Measurements from ENCODE around the gene SCN8A.

The SCN8A gene

DNA sequence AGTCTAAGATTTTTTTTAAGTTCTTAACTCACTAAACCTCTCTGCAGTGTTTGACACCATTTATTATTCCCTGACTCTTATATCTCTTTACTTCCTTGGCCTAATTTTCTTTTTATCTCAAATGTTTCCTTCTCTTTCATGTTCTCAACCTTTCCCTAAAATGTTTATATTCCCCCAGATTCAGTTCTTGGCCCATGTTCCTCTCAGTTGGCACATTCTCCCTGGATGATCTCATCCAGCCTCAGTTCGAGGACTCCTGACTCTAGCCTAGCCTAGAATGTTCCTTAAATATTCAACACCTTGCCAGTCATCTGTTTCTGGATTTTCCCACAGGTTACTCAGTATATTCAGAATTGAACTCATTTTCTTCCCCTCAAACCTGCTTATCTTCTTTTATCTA is 81.3 kb downstream of the SCN8A start:
- no peak for FAIRE-seq

DNA sequence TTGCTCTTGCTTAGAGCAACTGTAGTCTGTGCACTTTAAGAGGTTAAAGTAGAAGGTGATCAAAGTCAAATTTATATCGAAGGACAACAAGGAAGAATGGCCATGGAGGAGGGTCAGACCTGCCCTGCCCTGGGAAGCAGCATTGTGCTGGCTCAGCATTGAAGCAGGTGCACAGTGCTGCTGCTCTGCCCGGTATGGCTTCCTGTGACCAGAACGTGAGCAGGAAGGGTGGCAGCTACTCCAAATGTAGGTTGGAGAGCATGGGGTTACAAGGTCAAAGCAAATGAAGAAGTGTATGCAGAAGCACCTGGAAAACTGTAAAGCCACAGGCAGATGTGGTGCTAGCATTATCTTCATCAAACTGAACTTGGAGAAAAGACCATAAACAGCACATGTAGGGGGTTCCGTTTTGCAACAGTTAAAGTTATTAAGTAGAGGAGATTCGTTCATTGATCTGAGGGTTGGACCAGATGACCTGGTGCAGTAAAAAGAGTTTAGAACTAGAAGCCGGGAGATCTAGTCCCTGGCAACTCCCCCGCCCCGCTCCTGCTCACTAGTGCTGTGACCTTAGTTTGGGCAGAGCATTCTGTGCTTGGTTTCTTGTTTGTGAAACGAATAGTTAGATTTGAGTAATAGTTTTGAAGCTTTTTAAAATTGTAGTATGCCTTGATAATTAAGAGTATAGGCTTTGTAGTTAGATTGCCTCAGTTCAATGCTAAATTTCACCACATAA is 84.2 kb downstream of the SCN8A start:
- no peak for FAIRE-seq

DNA sequence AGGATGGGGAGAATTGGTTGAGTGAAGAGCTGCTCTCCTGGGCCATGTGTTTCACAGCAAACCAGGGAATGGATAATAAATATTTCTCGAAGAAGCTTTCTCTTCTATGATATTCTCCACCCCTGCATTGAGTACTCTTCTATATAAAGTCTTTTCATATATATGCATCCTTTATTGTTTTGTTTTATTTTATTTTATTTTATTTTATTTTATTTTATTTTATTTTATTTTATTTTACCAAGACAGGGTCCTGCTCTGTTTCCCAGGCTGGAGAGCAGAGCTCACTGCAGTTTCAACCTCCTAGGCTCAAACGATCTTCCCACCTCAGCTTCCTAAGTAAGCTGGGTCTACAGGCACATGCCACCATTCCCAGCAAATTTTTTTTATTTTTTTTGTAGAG is 85.8 kb downstream of the SCN8A start:
- no peak for FAIRE-seq

DNA sequence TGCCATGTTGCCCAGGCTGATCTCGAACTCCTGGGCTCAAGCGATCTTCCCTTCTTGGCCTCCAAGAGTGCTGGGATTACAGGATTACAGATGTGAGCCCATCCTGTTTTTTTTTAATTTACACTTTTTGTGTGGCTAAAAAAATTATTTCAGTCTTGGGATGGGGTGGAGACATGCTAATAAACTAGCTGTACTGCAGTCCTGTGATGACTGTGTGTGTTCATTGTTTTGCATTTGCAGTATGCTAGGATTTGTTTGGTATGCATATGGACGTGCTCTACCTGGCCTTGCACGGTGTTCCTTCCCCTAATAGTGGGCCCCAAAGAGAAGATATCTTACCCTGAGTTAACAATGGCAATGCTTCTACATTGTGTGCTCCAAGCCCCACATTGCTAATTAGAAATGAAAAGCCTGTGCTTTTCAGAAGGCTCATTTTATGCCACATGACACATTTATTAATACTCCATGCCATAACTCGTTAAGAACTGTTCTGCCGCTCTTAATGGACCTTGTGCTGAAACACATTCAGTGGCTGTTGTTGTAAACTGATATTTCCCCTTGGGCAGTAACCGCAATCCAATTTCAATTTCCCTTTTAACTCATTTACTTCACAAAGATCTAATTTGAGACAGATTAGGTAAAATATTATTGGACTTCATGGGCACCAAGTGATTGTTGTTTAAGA is 86.4 kb downstream of the SCN8A start:
- FAIRE-seq, result no peak

DNA sequence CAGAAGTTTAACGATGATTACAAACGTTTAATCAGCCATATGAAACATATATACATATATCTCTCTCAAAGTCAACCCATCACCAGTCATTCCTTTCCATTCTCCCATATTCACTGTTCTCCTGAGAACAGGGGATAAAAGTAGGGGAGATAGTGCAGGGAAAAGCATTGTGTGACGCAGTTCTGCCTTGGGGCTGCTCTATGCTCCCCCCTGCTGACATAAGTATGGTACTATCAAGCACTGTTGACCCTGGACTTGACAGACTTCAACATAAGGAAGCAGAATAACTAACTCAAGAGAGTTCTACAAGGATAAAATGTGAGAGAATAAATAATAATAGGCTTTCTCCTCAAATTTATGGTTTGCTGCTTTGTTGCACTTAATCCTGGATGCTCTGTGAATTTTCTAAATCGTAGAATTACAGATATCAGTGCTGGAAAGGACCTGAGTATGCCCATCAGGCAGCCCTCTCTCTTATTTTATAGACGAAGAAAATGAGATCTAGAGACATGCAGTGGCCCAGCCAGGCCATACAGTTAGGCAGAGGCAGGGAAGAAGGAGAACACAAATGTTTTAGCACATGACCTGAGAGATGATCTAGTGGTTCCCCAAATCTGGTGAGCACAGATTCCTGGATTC is 87.2 kb downstream of the SCN8A start:
- FAIRE-seq, result no peak

DNA sequence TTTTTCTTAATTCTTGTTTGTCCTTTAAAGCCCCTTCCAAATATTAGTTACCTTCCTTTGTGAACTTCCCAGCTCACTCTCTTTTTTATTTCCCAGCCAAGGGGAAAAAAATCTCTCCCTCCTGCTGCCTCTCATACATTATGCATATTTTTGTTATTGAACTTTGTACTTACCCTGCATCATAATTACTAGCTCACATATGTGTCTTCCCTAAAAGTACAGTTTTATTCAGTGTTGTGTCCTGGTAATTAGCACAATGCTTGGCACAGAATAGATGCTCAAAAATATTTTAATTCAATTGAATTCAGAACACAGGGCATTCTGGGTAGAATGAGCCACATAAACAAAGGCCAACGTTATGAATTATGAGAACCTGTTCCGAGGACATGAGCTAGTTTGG is 91.9 kb downstream of the SCN8A start:
- FAIRE-seq, result no peak

DNA sequence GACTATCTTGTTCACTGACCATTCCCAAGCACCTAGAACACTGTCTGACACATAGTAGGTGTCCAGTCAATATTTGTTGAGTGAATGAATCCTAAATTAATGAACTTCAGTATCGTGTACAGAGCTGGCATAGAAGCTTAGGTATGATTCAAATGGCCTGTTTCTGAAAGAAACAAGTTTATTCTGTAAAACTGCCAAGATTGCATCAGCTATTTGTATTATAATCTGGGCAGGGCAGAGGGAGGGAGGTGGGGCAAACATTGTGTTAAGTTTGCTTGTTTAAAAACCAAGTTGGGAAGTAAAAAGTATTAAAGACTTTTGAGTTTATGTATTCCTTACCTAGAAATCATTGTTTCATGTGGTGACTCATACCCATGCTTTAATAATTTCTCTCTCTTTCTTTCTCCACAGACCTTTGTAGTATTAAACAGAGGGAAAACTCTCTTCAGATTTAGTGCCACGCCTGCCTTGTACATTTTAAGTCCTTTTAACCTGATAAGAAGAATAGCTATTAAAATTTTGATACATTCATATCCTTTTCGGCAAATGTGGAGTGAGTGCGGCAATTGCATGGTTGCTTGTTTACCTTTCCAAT is 92.8 kb downstream of the SCN8A start:
- no peak for FAIRE-seq

DNA sequence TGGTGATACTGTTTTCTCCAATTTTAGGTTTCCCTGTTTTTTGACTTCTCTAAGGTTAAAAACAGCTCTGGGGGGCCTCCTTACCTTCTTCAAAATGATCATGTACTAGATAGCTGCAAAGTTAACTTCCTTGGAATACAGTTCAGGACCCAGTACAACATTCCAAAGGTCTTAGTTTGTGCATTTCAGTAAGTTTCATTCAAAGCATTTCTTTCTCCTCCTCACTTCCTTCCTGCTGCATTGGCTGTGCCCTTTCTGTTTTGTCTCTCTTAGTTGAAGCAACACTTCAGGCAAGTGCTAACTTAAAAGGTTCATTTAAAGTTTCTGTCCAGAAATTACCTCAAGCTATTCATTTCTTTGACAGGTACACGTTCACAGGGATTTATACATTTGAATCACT is 95.7 kb downstream of the SCN8A start:
- no peak for FAIRE-seq

DNA sequence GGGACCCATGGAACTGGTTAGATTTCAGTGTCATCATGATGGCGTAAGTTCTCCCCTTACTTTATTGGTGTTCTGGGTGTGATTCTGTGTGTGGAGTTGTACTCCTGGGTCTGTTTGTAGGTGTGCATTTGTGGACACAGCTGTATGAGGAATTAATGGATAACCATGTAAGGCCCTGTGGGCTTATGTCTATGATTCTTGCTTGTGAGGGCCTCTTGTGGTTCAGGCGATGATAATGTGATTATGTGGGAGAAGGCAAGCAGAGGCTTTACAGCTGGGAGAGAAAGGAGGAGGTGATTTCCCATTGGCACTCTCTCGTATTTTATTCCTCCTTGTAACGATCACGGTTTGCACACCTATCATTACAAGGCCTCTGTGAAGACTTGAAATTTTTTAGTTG is 96.1 kb downstream of the SCN8A start:
- no peak for FAIRE-seq

DNA sequence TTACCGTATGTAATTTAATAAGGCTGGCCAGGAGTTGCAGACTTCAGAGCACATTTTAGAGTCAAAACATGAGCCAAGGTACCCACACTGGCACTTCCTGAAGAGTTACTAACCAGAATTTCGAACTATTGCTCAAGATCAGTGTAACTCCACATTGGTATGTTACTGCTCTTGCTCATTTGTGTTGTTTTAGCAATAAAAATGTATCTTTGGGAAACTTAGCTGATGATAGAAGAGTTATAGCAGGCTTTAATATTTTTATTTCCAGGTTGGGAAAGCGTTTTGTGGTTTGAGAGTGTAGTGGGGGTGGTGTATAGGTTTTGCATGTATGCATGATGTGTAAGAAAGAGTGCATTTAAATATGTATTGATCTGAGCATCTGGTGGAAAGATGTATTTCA is 96.6 kb downstream of the SCN8A start:
- FAIRE-seq, result no peak

DNA sequence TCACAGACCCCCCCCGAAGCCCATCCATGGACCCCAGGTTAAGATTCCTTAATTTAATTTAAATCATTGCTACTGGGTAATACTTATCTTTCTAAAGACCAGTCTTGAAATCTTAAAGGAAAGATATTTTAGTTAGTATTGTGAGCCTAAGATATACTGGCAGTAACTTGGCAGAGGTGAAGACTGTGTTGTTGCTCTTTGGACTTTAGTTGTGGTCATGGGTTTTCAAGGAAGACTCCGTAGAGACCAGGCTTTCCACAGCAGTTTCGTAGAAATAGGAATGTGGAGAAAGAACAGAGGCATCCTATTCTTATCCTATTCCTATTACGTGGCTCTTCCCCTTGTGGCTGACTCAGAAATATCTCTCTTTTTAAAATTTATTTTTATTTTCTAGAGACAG is 99.0 kb downstream of the SCN8A start:
- FAIRE-seq, result no peak

DNA sequence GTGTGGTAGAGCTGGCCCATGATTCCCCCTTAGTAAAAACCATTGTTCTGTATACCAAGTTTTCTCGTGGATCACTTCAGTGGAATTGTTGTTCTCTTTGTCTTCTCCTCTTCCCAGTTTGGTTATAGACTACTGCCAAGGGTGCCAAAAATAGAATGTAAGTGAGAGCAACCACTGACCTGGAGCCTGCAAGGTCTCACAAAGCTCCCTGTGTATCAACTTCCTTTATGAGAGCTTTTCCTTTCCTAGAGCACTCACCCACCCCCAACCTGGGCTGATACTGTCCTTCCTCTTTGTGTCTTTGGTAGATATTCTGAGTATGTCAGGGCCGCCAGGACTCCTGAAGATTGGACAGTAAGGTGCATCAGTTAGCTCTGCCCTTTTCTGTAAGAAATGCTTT is 101.0 kb downstream of the SCN8A start:
- no peak for FAIRE-seq

DNA sequence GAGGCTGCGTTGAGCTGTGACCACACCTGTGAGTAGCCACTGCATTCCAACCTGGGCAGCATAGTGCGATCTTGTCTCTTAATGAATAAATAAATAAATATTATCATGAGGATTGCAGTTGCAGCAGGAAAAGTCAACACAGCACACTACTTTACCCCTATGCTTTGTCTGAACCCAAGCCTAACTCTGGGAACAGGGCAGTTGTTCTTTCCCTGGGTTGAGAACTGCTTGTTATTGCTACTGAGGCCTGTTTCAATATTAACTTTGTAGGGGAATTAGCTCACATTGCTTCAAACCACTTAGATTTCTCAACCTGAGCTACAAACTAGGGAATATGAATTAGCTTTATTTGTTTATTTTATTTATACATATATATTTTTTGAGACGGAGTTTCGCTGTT is 102.5 kb downstream of the SCN8A start:
- no peak for FAIRE-seq

DNA sequence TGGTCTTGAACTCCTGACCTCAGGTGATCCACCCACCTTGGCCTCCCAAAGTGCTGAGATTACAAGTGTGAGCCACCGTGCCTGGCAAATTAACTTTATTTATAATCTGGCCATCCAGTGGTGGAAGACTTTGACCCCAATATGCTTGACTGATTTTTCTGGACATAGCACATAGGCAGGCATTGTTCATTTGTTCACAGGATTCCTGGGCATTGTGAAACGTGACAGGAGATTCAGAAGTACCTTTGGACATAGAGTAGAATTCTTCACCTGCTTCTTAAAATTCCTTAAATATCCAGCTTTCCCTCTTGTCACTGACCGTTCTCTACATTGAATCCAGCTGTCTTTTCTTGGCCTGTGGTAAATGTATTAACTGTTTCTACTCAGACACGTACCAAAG is 103.1 kb downstream of the SCN8A start:
- no peak for FAIRE-seq

DNA sequence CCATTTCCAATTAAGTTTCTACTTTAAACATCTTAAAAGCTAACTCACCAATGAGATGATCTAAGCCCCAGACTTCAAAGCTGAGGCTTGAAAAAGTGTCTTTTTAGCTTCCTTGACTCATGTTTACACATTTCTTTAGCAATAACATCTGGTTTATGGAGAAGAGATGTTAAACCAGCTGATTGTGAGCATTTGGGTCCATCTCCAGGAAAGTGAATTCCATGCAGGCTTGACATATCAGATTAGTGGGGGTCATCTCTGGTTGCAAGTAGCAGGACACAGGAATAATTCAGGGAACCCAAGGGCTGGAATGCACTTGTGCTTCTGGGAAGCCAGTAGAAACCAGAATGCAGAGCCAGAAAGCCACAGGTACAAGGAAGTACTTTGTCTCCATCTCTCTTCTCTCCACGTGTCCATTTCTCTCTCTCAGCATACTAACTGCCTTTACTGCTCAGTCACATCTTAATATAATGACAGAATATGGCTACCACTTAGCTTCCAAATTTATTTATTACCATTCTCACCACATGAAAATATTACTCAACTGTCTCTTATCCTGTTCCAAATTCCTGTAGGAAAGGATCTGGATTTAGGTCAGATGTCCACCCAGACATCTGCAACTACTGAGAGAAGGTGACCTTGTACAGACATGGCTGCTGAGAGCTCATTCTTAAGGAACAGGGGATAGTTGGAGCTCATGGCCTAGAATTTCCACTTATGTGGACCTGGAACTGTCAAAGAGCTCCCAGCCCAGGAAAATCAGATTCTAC is 104.4 kb downstream of the SCN8A start:
- no peak for FAIRE-seq

DNA sequence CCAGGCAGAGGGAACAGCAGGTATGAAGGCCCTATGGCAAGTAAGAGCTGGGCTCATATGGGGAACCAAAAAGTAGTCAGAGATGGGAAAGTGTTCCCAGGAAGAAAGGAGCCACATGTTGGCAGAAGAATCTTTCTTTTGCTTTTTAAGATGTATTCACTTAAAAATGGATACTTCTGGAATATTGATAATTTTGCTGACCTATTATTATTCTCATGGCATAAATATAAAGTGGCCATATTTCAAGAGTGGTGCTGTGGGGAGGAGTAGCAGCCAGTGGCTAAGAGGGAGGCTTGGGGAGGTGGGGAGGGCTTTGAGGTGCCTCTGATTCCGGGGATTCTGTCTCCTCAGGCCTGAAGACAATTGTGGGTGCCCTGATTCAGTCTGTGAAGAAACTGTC is 108.2 kb downstream of the SCN8A start:
- no peak for FAIRE-seq

DNA sequence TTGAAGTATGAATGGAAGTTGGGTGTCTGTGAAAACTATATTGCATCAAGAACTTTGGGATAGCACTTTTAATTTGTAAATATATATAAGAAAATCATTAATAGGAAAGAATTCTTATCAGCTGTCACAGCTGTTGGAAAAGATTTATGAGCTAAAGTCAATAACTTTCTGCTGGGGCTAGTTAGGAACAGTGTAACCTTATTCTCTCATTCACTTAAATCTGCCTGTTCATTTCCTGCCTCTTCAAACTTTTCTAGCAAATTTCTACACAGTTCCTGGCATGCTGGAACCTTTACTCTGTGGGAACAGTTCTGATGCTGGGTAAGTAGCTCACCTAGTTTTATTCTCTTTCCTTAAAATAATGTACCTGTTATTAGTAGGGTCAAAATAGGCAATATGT is 109.9 kb downstream of the SCN8A start:
- no peak for FAIRE-seq

DNA sequence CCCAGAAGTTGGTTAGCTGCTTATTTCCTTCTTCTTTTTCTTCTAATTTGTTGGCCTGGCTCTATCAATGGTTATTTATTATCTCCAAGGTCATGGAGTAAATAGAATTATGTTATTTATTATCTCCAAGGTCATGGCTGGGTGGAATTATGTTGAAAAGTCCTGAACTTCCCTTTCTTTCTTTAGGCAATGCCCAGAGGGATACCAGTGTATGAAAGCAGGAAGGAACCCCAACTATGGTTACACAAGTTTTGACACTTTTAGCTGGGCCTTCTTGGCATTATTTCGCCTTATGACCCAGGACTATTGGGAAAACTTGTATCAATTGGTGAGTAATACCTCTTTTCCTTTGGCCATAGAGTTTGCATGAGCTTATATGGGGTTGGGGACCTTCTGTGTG is 111.6 kb downstream of the SCN8A start:
- FAIRE-seq, result no peak

DNA sequence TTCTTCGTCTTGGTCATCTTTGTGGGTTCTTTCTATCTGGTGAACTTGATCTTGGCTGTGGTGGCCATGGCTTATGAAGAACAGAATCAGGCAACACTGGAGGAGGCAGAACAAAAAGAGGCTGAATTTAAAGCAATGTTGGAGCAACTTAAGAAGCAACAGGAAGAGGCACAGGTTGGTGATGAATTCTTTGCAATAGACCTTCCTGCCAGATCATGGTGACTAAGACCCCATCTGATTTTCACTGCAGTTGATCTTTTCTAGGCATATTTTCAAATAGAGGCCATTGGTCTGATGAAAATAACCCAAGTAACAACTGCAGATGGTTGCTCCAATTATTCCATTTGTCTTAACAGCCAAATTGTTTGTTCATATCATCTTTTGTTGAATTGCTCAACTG is 114.4 kb downstream of the SCN8A start:
- no peak for FAIRE-seq

DNA sequence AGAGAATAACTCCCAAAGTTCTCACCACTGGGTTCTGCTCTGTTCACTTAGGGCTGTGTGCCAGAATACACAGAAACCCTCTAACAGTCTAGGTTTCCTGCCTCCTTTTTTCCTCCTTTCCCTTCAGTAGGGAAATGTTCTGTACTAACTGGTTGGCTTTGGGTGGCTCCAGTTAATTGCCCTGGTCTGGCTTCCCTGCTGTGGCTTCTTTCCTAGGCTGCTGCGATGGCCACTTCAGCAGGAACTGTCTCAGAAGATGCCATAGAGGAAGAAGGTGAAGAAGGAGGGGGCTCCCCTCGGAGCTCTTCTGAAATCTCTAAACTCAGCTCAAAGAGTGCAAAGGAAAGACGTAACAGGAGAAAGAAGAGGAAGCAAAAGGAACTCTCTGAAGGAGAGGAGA is 115.2 kb downstream of the SCN8A start:
- FAIRE-seq, result no peak

DNA sequence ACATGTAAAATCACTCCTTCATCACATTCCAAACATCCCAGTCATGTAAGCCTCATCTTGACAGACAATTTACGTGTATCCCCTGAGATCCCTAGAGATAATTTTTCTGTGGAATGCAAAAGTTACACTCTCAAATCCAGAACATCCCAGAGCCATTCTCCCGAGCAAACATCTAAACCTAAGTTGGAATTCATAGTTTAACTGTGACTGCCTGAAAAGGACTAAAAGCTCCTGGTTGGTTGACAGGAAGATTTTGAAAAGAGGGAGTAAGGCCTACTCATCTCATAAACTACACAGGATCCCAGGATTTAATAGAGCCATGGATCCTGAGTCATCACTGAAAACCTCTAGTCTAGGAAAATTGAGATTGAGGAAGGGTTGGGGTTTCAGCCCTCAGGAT is 123.6 kb downstream of the SCN8A start:
- no peak for FAIRE-seq

DNA sequence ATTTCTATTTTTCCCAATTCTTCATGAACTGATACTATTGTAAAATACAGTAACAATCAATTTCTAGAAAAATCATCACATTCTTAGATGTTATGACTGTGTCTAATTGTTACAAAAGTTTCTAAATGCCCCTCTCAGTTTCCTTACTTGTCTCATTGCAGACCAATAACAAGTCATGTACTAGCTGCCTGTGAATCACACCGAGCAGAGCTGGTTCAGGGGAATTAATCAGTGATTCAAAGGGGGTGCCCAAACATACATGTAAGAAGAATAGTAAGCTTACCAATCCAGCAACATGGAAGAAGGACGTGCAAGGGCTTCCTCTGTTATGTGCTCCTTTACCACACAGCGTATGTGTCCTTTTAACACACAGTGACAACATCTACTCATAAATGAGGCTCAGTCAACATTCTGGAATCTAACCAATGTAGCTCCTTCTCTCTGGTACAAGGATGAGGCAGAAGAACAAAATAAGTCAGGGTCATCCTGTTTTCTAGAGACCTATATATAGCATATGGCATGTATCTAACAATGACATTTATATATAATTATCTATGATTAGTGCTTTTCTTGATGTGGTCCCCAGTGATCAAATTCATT is 126.4 kb downstream of the SCN8A start:
- FAIRE-seq, result no peak
